ENCODE measurements around the gene LATS2. TPM values are rescaled to one million over a fixed set of nuclear protein-coding genes. Genes with fewer than 3 reads are reported as not detected.

Gene LATS2
- total RNA-seq, 1 donor from 2014 or later = 58.3 TPM

DNA sequence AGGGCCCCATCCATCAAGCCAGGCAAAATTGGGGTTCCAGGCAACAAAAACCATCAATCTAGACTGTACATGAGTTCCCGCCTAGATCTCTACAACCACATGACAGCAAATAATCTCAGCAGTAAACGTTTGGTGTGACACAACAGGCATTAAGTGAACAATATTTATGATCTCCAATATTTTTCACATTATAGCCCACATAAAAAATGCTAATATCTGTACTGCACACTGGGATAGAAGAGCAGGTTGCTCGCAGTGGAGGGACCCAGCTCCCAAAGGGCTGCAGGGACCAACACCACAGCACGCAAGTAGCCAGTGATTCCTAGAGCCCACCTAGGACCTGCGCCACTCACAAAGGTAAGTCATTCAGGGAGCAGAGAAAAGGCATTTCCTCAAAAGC is 25.9 kb downstream of the LATS2 start:
- peak overlapping the region; percentile 15 for H3K27ac Mint-ChIP-seq (ENCODE audit: unreplicated experiment)
- H3K4me1 Mint-ChIP-seq (ENCODE audit: unreplicated experiment) = peaks cover 63% of the 10 kb centered on the region

DNA sequence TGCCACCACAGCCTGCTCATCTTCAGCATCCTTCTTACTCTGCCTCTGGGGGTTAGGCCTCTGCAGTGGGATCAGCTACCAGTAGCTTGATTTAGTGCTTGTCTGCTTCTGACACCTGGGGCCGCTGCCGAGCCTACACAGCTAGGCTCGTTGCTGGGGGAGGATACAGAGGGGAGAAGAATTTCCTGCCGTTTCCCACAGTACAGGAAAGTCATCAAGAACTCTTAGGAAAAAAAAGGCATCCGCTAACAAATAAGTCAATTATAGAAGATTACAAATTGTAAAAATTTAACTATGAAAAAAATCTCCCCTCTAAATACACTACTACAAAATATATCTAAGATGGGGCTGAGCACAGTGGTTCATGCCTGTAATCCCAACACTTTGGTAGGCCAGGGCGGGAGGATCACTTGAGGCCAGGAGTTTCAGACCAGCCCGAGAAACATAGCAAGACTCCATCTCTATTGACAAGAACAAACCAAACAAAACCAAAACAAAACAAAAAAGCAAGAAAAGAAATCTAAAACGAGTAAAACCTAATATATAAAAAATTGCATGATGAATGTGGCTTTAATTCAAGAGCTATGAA is 26.7 kb downstream of the LATS2 start:
- DNase-seq (ENCODE audit: extremely low spot score, unreplicated experiment) = no peak

More for the DNA sequence above, 25.9 kb downstream of the LATS2 start:
- Mint-ChIP-seq H3K36me3 (ENCODE audit: unreplicated experiment) (peaks cover 10% of the 10 kb centered on the region), H3K27me3 (ENCODE audit: unreplicated experiment) (no peaks in the 10 kb centered on the region), H3K9me3 (ENCODE audit: unreplicated experiment) (no peaks in the 10 kb centered on the region), H3K4me3 (ENCODE audit: unreplicated experiment) (no peak overlapping the region)
- TF ChIP-seq, protein P1, sequence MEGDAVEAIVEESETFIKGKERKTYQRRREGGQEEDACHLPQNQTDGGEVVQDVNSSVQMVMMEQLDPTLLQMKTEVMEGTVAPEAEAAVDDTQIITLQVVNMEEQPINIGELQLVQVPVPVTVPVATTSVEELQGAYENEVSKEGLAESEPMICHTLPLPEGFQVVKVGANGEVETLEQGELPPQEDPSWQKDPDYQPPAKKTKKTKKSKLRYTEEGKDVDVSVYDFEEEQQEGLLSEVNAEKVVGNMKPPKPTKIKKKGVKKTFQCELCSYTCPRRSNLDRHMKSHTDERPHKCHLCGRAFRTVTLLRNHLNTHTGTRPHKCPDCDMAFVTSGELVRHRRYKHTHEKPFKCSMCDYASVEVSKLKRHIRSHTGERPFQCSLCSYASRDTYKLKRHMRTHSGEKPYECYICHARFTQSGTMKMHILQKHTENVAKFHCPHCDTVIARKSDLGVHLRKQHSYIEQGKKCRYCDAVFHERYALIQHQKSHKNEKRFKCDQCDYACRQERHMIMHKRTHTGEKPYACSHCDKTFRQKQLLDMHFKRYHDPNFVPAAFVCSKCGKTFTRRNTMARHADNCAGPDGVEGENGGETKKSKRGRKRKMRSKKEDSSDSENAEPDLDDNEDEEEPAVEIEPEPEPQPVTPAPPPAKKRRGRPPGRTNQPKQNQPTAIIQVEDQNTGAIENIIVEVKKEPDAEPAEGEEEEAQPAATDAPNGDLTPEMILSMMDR (IDR thresholded peaks at IDR 0.05) = no peak
- no peak for DNase-seq (ENCODE audit: extremely low spot score, unreplicated experiment)

DNA sequence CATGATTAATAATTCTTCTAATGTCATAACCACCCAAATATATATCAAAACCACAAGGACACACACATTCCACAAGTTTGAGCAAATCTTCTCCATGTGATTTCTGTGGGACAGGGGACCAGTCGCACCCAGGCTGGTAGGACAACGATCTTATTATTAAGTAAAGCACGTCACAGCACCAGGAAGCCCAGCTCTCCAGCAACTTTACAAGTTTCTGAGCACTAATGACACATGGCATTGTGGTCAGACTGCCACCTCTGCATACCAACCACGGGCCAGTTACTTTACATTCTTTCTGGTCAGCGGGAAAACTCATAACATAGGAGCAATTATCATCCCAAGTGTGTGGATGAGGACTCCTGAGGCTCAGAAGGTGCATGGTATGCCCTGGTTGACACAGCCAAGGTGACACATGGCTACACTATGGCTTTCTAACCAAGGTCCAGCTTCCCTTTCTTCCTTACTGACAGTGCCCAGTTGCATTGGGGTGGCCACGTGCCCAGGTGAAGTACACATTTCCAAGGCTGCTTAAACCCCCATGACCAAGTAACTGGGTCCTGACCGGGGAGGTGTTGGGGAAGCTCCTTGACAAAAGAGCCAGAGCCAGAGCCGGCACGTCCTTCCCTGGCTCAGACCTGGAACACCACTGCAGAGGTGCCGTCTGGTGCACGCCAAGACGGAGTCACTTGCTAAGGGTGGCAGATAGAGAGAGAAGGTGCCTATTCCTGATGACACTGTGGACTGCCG is 27.4 kb downstream of the LATS2 start:
- Mint-ChIP-seq H3K4me1 (ENCODE audit: unreplicated experiment) (peaks cover 55% of the 10 kb centered on the region), H3K4me3 (ENCODE audit: unreplicated experiment) (peak overlapping the region; percentile 14), H3K27me3 (ENCODE audit: unreplicated experiment) (no peaks in the 10 kb centered on the region), H3K36me3 (ENCODE audit: unreplicated experiment) (peaks cover 5% of the 10 kb centered on the region), H3K9me3 (ENCODE audit: unreplicated experiment) (no peaks in the 10 kb centered on the region), H3K27ac (ENCODE audit: unreplicated experiment) (peak overlapping the region; percentile 89)
- TF ChIP-seq, protein P1 (IDR thresholded peaks at IDR 0.05) = no peak
- DNase-seq (ENCODE audit: extremely low spot score, unreplicated experiment) = no peak

More for the DNA sequence above, 26.7 kb downstream of the LATS2 start:
- H3K27me3 Mint-ChIP-seq (ENCODE audit: unreplicated experiment) = no peaks in the 10 kb centered on the region
- H3K36me3 Mint-ChIP-seq (ENCODE audit: unreplicated experiment) = peaks cover 6% of the 10 kb centered on the region
- H3K9me3 Mint-ChIP-seq (ENCODE audit: unreplicated experiment) = no peaks in the 10 kb centered on the region
- H3K4me1 Mint-ChIP-seq (ENCODE audit: unreplicated experiment) = peaks cover 61% of the 10 kb centered on the region
- H3K4me3 Mint-ChIP-seq (ENCODE audit: unreplicated experiment) = no peak overlapping the region
- TF ChIP-seq, protein P1 (IDR thresholded peaks at IDR 0.05) = no peak
- peak overlapping the region; percentile 89 for H3K27ac Mint-ChIP-seq (ENCODE audit: unreplicated experiment)

DNA sequence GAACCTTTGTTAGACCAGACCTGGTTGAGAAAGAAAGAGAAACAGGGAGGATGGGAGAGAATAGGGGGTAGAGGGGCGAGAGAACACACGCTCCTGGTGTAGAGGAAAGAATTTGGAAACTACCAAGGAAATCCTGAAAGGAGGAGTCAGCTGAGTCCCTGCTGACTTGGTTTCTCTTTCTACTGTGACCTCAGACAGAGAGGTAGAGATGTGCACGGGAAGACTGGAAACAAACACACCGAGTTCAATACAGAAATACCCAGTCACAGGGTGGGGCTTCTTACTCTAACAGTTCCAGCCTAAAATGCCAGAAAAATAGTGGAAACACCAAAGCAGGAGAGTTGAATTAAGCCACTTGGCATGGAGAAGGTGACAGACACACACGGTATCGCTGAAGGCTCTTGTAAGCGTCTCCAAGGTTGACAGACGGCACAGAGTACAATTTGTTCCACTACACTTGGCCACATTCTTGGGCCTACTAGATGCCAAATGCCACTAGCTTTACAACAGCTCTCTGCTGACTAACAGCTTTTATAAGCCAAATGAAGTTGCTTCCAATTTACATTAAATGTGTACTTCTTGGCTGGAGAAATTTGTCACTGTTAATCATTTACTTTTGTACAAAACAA is 28.1 kb downstream of the LATS2 start:
- H3K9me3 Mint-ChIP-seq (ENCODE audit: unreplicated experiment) = no peaks in the 10 kb centered on the region
- peaks cover 52% of the 10 kb centered on the region for H3K4me1 Mint-ChIP-seq (ENCODE audit: unreplicated experiment)
- H3K27ac Mint-ChIP-seq (ENCODE audit: unreplicated experiment) = peak overlapping the region; percentile 89
- TF ChIP-seq, protein P1 (IDR thresholded peaks at IDR 0.05) = no peak
- peaks cover 9% of the 10 kb centered on the region for H3K36me3 Mint-ChIP-seq (ENCODE audit: unreplicated experiment)
- DNase-seq (ENCODE audit: extremely low spot score, unreplicated experiment) = no peak
- no peaks in the 10 kb centered on the region for H3K27me3 Mint-ChIP-seq (ENCODE audit: unreplicated experiment)
- peak overlapping the region; percentile 14 for H3K4me3 Mint-ChIP-seq (ENCODE audit: unreplicated experiment)

DNA sequence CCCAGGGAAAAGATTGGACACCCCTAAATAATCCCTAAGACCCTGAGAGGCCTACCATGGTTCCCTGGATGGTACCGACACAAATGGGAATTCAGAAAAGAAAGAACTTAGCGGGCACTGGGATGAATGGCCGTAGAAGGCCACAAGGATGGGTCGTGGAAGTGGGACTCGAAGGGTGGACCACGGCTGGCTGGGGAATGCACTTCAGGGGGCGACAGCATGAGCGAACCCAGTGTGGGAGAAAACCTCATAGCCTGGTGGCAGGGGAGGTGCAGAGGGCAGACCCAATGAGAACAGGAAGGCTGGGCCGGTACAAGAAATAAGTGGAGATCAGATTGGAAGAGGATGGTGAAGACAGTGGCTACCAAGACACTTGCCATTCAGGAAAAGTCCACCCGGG is 28.7 kb downstream of the LATS2 start:
- TF ChIP-seq, protein P1 (IDR thresholded peaks at IDR 0.05) = no peak
- peaks cover 8% of the 10 kb centered on the region for H3K36me3 Mint-ChIP-seq (ENCODE audit: unreplicated experiment)
- no peak overlapping the region for H3K4me3 Mint-ChIP-seq (ENCODE audit: unreplicated experiment)
- no peak for DNase-seq (ENCODE audit: extremely low spot score, unreplicated experiment)
- peak overlapping the region; percentile 89 for H3K27ac Mint-ChIP-seq (ENCODE audit: unreplicated experiment)
- no peaks in the 10 kb centered on the region for H3K27me3 Mint-ChIP-seq (ENCODE audit: unreplicated experiment)
- no peaks in the 10 kb centered on the region for H3K9me3 Mint-ChIP-seq (ENCODE audit: unreplicated experiment)
- H3K4me1 Mint-ChIP-seq (ENCODE audit: unreplicated experiment) = peaks cover 52% of the 10 kb centered on the region

All from osteocyte (in vitro differentiated cells).